ENCODE data around the gene CHSY1. TPM values are rescaled to one million over a fixed set of nuclear protein-coding genes. Genes with fewer than 3 reads are reported as not detected.

CHSY1 gene
- polyA plus RNA-seq, 4 donors, result 36.6 to 55.0 (median 48.4) TPM

DNA sequence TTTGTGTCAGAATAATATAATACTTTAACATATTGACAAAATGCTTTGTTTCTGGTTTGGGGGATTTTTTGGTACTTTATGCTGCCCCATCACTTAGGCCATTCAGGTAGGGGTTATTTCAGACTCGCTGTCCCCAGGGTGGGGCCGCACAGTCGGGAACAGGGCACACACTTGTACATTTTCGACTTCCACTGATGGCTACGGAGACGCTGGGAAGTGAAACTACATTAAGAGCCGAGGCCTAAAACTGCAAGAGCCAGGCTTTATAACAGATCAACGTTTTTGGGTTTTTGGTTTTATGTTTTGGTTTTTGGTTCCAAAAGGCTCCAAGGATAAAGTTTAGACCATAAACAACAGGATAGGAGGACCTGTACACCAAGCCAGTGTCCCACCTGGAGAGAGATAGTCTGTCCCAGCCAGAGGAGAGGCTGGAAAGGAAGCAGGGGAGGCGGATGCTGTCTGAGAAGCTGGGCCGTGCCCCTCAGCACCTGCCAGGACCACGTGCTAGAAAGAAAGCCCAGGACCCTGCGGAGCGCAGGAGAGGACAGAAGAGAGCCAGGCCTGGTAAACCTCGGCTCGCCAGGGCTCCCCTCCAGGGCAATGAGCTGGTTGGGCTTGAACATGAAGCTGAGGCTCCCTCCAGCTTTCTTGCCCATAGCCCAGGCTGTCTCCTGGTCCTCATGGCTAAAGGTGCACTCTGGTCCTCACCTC, 111.7 kb downstream of the CHSY1 start:
- no peak for DNase-seq (ENCODE audit: low read depth in 4 of 4, low spot score in 3 of 4)

- no peak for DNase-seq (ENCODE audit: low read depth in 4 of 4, low spot score in 3 of 4)
Measured at GRCh38 chr15:101138913-101139880, 112.7 kb downstream of the CHSY1 start.

- DNase-seq (ENCODE audit: low read depth in 4 of 4, low spot score in 3 of 4), result no peak
Measured at GRCh38 chr15:101138086-101138660, 113.7 kb downstream of the CHSY1 start.

DNA sequence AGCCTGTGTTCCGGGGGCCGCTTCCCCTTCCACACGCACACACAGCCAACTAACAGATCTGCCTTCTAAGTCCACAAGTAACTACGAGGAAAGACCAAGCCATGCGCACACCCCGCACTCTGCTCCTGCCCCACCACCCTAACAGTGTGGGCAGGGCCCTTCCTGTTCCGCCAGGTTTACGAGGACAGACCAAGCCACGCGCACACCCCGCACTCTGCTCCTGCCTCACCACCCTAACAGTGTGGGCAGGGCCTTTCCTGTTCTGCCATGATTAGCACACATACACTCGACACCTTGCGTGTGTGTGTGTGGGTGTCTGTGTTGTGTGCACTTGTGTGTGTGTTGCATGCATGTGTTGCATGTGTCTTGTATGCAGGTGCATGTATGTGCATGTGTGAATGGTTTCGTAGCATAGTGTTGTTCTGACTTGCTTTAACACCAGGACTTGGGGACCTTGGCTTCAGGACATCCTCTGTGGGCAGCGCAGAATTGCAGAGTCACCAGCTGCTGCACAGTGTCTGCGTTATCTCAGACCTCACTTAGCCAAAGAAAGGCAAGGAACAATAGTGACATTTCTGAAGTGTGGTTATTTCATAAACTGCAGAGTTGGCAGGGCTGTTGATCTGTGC, 114.4 kb downstream of the CHSY1 start:
- DNase-seq (ENCODE audit: low read depth in 4 of 4, low spot score in 3 of 4), result no peak

DNA sequence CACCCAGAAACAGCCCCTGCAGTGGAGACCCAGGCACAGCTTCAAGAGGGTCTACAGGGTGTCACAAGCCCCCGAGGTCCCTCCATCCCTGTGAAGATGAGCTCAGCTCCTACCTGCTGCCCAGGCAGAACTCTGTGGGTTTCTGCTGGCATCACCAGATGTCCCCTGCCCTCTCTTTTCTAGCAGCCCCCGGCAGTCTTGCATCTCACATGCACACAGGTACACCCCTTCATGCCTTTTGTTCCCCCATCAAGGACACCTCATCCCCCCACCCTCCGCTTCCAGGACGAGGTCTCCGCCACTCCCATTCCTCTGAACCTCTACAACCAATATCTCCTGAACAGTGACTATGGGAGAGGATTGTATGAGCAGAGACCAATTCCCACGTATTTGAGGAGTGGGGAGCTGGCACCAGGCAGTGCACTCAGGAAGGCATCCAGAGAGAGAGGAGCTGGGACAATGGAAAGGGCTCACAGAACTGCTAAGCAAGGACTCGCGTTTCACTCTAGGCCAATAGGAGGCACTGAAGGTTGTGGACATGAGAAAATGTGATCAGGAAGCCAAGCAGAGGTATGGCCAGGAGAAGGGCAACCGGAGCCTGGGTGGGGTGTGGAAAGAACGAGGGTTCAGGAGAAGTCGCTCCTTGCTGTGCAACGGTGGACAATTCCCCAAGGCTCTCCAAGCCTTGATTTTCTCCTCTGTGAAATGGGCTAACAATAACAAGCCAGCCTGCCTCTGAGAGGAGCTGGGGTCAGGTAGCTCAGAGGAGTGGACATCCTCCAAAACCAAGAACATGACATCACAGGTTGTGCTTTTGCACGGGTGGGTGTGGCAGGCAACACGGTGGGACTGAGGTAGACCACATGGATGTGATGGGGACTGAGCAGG, 115.2 kb downstream of the CHSY1 start:
- no peak for DNase-seq (ENCODE audit: low read depth in 4 of 4, low spot score in 3 of 4)

DNA sequence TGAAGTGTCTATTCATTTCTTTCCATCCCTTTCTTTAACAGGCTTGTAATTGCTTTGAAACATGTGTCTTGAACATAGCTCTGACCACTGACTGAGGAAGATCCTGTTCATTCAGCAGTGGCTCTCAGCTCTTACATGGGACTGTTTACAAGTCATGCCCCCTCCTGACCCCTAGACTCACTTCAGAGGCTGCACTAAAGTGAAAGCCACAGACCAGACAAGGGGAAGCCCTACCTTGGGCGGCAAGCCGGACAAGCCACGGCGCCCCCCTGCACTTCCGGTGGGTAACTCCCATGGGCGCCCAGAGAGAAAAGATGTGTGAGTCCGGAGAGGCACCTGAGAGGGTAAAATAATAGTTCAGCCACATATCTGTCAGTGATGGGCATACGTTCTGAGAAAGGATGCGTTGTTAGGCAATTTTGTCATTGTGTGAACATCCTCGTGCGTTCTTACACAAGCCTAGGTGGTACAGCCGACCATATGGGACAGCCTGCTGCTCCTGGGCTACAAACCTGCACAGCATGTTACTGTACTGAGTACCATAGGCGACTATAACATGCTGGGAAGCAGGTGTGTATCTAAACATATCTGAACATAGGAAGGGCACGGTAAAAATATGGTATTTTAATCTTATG, 116.2 kb downstream of the CHSY1 start:
- no peak for DNase-seq (ENCODE audit: low read depth in 4 of 4, low spot score in 3 of 4)

- DNase-seq (ENCODE audit: low read depth in 4 of 4, low spot score in 3 of 4), result no peak
Measured at GRCh38 chr15:101134780-101135179, 117.1 kb downstream of the CHSY1 start.

DNA sequence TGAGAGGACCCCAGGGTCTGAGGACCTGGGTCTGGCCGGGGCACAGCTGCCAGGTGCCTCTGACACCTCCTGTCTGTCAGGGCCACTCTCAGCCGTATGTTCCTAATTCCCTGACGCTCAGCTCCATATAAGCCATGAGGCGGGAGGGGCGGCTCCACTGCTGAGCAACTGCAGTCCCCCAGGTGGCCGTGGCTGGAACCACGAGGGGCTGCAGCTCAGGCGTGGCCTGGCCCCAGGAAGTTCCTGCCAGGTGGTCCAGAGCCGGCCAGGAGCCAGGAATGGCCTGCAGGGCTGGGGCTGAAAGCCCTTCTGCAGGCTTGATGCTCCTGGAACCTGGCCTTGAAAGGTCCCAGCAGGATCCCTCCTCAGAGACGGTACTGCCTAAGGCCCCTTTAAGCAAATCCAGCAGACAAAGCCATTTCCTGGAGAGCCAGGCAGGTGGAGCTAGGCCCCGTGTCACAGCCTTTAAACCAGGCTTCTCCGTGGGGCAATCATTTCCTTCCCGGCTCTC, 118.0 kb downstream of the CHSY1 start:
- DNase-seq (ENCODE audit: low read depth in 4 of 4, low spot score in 3 of 4), result no peak

DNA sequence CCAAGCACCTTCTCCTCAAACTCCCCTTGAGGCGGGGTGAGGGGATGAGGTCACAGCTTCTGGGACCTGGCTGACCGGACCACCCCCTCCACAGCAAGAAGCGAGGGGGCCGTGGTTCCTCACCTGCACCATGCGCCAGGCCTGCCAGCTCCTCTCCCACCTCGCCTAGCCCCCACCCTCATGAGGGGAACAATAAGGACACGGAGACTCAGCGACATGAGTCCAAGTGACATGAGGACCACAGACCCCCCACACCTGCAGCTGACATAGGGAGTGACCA, 118.7 kb downstream of the CHSY1 start:
- DNase-seq (ENCODE audit: low read depth in 4 of 4, low spot score in 3 of 4), result no peak

- no peak for DNase-seq (ENCODE audit: low read depth in 4 of 4, low spot score in 3 of 4)
Measured at GRCh38 chr15:101132390-101133180, 119.3 kb downstream of the CHSY1 start.

DNA sequence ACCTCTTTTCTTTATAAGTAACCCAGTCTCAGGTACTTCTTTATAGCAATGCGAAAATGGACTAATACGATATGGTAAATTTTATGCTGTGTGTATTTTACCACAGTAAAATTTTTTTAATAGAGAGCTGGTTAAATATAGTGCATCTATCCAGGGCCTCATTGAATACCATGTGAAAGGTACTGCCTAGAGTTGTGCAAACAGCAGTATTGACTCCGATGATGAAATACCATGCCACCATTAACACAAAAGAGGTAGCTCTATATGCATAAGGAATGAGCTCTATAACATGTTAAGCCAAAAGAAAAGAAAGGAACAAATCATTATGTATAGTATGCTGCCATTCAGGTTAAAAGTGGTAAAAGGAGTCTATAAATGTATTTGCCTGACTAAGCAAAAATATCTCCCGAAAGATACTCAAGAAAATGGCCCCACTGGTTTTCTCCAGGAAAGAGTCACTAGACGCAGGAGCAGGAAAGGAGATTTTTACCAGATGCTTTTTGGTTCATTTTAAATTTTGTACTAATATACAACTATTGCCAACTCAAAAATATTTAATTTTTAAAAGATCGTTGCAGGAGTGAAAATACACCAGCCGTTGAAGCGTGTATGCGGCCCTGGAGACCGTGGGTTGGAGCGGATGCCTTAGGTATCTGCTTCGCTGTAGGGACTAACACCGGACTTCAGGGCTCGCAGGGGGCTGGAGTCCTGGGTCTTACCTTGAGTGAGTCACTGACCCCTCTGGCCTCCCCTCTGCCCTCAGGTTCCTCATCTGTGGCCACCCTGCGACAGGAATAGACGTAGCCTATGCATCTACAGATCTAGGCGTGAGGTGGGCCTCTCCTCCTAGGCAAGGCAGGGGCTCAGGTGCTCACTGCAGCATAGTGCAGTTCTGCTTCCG, 120.1 kb downstream of the CHSY1 start:
- DNase-seq (ENCODE audit: low read depth in 4 of 4, low spot score in 3 of 4), result no peak

DNA sequence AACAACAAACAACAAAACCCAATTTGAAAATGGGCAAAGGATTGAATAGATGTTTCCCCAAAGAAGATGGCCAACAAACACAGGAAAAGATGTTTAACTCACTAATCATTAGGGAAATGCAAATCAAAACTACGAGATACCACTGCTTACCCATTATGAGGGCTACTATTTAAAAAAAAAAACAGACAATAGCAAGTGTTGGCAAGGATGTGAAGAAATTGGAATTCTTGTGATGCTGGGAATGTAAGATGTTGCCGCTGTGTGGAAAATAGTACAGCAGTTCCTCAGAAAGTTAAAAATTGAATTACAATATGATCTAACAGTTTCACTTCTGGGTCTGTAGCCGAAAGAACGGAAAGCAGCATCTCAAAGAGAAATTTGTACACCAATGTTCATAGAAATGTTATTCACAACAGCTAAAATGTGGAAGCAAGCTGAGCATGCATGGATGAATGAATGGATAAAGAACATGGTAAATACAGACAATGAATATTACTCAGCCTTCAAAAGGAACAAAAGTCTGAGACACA, 121.9 kb downstream of the CHSY1 start:
- DNase-seq (ENCODE audit: low read depth in 4 of 4, low spot score in 3 of 4), result no peak

DNA sequence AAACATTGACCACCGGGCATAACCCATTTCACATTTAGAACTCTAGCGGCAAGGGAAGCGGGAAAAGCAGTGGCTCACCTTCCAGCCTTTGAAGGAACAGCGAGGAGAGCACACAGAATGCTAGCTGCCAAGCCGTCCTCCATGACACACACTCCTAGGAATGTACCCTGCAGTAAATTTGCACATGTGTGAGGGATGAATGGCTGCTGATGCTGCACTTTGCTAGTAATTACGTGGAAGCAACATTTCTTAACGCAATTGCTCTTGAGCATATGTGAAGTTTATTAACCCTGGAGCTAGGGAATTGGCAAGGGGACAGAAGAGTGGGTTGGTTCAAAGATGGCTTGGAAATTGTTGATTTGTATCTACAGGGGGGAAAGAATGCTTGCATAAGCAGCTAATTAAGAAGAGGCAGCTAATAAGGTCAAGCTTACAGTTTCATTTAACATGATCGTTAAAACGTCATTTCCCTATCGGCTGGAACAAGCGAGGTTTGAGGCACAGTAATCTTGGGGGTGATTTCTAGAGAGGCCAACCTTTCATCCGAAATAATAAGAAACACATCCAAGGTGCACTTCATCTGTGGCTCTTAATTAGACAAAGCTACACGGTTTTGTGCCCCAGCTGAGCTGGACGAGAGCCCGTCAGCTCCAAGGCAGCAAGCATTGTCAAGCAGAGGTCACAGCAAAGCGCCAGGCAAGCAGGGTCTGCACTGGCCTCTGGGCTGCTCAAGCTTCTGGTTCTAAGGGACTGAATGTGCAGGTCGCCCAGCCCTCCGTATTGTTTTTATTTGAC, 123.4 kb downstream of the CHSY1 start:
- DNase-seq (ENCODE audit: low read depth in 4 of 4, low spot score in 3 of 4), result no peak

DNA sequence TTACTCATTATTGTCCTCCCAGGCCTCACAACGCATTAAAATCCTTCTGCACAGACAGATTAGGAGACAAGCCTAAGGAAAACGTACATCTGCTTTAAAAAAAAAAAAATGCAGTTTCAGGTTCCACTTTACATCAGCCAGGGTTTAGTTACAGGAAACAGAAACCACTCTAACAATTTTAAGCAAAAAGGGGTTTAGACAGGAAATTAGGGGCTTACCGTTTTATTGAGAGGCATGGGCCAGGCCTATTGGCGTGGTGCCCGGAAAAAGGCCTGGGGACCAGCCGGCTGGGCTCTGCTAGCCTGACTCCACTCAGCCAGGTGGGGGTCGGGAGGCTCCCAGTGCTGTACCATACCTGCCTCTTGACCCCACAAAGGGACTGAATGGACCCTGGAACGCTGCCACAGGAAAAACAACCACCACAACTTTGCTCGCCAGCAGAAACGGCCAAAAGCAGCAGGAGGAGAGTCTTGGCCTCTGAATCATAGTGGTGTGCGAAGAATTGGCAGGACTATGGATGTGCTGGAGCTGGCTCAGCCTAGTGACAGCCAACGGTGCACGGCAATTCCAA, 124.3 kb downstream of the CHSY1 start:
- peak in 2 of 4 donors; percentile 48 to 55 for DNase-seq (ENCODE audit: low read depth in 4 of 4, low spot score in 3 of 4)

GRCh38 chr15:101126618-101127505, 125.0 kb downstream of the CHSY1 start:
- no peak for DNase-seq (ENCODE audit: low read depth in 4 of 4, low spot score in 3 of 4)

Measured in left renal pelvis (tissue), 4 donors.